OCI-M2 (cell line): ENCODE data around the gene SLC25A43.
"Not testable (repeated sequence)": the region's sequence is repeated elsewhere in the genome, so short reads cannot be mapped to it uniquely, and the experiment has no call there.

Experiments
- DNase-seq: peaks from one replicate; lab custom pipeline; 2025; ENCODE audit not compliant: unreplicated experiment; lab: John Stamatoyannopoulos, UW

The SLC25A43 gene

GRCh38 chrX:119398974-119399771, at the start of gene SLC25A43:
SLC25A43 (plus strand) TSS chrX:119399336; CDS start chrX:119399404, 68 bp downstream.
- no peak for DNase-seq

- DNase-seq, result no peak
Observed at GRCh38 chrX:119359618-119360382, 39.3 kb upstream of the SLC25A43 start.

GRCh38 chrX:119361451-119361850, 37.7 kb upstream of the SLC25A43 start:
- DNase-seq, result not testable (repeated sequence)

GRCh38 chrX:119362074-119362473, 37.1 kb upstream of the SLC25A43 start:
- not testable (repeated sequence) for DNase-seq

GRCh38 chrX:119363391-119363790, 35.7 kb upstream of the SLC25A43 start:
- no peak for DNase-seq

- DNase-seq, result not testable (repeated sequence)
Observed at GRCh38 chrX:119371861-119372260, 27.3 kb upstream of the SLC25A43 start.

GRCh38 chrX:119374736-119375135, 24.4 kb upstream of the SLC25A43 start:
- DNase-seq, result no peak

GRCh38 chrX:119375561-119375960, 23.6 kb upstream of the SLC25A43 start:
- no peak for DNase-seq

GRCh38 chrX:119376312-119376711, 22.8 kb upstream of the SLC25A43 start:
- DNase-seq, result no peak

- no peak for DNase-seq
Observed at GRCh38 chrX:119381349-119381944, 17.7 kb upstream of the SLC25A43 start.

GRCh38 chrX:119382606-119383005, 16.5 kb upstream of the SLC25A43 start:
- no peak for DNase-seq

- DNase-seq, result not testable (repeated sequence)
Observed at GRCh38 chrX:119386685-119387084, 12.5 kb upstream of the SLC25A43 start.

GRCh38 chrX:119387426-119387825, 11.7 kb upstream of the SLC25A43 start:
- not testable (repeated sequence) for DNase-seq

GRCh38 chrX:119389214-119389613, 9.9 kb upstream of the SLC25A43 start:
- DNase-seq, result no peak

- no peak for DNase-seq
Observed at GRCh38 chrX:119389871-119390501, 9.2 kb upstream of the SLC25A43 start.

GRCh38 chrX:119391279-119391678, 7.9 kb upstream of the SLC25A43 start:
- DNase-seq, result no peak

- DNase-seq, result no peak
Observed at GRCh38 chrX:119393144-119393543, 6.0 kb upstream of the SLC25A43 start.

GRCh38 chrX:119398587-119398973, 556 bp upstream of the SLC25A43 start:
- DNase-seq, result no peak

GRCh38 chrX:119399772-119400101, 601 bp downstream of the SLC25A43 start:
- DNase-seq, result no peak

GRCh38 chrX:119401569-119401968, 2.4 kb downstream of the SLC25A43 start:
- no peak for DNase-seq

- no peak for DNase-seq
Observed at GRCh38 chrX:119402588-119402987, 3.5 kb downstream of the SLC25A43 start.
